GM21825 (cell line): Measurements from ENCODE around the gene CUL7.
A peak's percentile ranks its signal among the peaks of the same experiment; 100 is the strongest.
"Not testable (repeated sequence)": the region's sequence is repeated elsewhere in the genome, so short reads cannot be mapped to it uniquely, and the experiment has no call there.

Experiments
- ATAC-seq: cut with Tn5 transposase; IDR thresholded peaks from one replicate; pipeline ENCODE4 v1.9.1; 2021; ENCODE audit warnings: mild to moderate bottlenecking, moderate library complexity; ENCODE audit not compliant: unreplicated experiment

The CUL7 gene

GRCh38 chr6:43053545-43054205 lies at the start of gene CUL7:
Gene CUL7, minus strand, starts transcription at chr6:43053851. Its CDS starts 1,063 bp downstream, at chr6:43052788.
- peak; percentile 77 for ATAC-seq

GRCh38 chr6:43101497-43101896 lies 47.8 kb upstream of the CUL7 start:
- no peak for ATAC-seq

DNA sequence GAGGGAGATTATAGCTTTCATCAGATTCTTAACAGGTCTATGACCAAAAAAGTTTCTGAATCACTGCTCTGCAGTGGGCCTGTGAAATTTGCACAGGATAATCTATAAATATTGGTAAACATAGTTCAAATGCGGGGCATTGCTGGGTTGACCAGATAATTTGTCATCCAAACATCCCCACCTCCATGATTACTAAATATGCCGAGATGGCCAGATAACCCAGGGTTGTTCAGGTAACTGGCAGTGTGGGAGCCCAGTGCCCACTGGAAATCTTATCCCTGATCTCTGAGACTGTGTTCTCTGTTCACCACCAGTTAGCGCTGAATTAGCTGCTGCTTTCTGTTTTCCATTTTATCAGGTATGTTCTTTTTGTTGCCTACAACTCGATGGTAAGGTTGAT lies 43.9 kb upstream of the CUL7 start:
- ATAC-seq: no peak

GRCh38 chr6:43097098-43097489 lies 43.4 kb upstream of the CUL7 start:
- no peak for ATAC-seq

DNA sequence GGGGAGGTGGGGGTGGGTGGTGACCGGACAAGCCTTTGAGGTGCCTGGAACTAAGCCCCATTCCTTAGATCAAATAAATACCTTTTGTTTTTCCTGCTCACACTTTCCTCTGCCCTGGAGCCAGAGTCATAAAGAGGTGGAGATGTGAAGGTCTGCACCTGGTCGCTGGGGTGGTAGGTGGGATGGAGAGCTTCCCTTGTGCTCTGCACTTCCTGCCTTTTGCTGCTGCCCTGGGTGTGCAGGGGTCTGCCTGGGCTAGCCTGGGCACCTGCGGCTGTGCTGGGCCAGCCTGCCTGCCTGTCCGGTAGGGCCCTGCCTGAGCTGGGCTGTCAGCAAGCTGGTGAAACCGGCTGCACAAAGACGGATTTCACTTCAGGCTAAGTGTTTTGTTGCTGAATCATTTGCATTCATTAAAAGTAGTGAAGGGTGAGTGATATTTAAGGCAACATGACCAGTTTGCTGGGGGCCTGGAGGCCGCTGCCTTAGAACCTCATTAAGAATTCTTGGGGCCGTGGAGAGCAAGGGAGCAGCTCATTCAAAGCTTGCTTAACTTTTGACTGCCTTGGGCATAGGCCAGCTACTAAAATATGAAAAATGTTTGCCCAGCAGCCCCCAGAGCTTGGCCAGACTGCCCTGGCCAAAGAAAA lies 42.9 kb upstream of the CUL7 start:
- no peak for ATAC-seq

DNA sequence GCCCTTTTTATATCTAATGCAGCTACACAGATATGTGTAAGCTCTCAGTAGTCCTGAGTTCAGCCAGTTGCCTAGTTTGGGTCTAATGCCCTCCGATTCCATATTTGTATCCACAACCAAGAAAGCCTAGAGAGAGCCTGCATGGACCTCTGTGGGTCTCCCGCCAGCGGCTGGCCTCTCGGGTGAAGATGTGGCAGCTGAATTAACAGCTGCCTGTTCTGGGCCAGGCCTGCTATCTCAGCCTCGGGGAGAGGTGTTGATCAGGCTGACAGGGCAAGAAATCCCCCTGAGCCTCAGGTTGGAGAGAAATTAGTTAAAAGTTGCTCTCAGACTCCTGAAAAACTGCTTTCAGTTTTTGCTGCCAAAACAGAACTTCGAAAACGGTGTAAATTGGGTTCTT lies 42.3 kb upstream of the CUL7 start:
- no peak for ATAC-seq

- ATAC-seq: no peak
Measured at GRCh38 chr6:43093436-43094289, 40.0 kb upstream of the CUL7 start.

DNA sequence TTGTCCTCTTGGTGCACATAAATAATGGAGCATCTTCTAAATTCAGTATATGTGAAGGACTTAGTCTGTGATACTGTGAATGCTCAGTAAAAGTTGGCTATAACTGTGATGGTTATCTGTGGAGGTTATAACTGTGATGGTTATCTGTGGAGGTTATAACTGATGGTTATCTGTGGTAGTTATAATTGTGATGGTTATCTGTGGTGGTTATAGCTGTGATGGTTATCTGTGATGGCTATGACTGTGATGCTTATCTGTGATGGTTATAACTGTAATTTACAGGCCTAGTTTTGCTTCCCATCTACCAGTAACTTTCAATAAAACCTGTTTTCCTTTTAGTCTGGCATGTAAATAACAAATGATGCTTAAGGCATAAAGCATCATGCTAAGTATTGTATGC lies 39.0 kb upstream of the CUL7 start:
- ATAC-seq: no peak

- no peak for ATAC-seq
Measured at GRCh38 chr6:43091436-43091991, 37.9 kb upstream of the CUL7 start.

- ATAC-seq: no peak
Measured at GRCh38 chr6:43091020-43091419, 37.4 kb upstream of the CUL7 start.

DNA sequence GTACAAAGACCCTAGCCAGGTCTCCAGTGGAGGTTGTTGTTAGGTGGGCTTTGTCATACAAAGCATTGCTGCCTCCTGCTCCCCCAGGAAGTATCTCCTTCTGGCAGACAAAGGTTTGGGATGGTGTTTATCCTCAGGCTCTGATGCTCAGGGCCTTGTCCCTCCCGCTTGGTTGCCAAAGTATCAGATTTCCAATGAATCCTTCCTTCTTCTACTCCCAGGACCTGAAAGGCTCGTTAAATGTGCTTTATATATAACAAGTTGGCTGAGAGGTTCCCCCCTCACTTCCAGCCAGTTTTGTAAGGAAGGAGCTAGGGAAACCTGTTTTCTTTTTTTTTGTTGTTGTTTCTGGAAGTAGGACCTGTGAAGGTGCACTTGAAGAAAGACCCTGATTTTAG lies 36.9 kb upstream of the CUL7 start:
- ATAC-seq: no peak

- ATAC-seq: no peak
Measured at GRCh38 chr6:43089874-43090558, 36.4 kb upstream of the CUL7 start.

DNA sequence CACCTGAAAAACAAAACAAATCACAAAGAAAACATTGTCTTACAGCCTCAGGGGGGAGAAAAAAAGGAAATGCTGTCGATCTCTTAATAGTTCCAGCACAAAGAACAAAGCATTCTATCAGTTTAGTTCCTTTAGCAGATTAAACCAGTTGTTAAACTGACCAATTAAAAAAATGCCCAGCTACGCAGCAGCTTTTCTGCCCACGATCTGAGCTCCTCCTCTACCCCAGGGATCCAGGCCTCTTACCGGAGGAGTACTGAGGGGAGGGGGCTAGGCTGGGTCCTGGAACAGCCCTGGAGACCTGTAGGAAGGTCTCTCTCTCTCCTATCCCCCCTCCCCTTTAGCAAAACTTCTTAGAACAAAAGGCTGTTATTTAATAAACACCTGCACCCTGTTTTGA lies 35.8 kb upstream of the CUL7 start:
- no peak for ATAC-seq

DNA sequence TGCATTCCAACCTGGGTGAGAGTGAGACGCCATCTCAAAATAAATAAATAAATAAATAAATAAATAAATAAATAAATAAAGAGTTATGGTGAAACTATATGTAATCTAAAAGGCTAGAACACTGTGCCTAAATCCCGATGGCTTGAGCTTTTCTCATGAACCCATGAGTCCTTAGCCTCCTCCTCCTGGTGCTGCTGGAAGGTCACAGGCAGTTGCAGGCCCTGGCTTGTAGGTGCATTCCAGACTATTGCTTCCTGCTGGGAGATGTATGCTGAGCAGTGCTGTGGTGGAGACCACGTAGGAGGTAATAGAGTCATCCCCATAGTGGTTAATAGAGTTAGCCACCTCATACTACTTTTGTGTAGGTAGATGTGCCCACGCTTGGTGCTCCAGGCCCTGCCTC lies 35.0 kb upstream of the CUL7 start:
- no peak for ATAC-seq

- ATAC-seq: no peak
Measured at GRCh38 chr6:43086022-43086658, 32.5 kb upstream of the CUL7 start.

DNA sequence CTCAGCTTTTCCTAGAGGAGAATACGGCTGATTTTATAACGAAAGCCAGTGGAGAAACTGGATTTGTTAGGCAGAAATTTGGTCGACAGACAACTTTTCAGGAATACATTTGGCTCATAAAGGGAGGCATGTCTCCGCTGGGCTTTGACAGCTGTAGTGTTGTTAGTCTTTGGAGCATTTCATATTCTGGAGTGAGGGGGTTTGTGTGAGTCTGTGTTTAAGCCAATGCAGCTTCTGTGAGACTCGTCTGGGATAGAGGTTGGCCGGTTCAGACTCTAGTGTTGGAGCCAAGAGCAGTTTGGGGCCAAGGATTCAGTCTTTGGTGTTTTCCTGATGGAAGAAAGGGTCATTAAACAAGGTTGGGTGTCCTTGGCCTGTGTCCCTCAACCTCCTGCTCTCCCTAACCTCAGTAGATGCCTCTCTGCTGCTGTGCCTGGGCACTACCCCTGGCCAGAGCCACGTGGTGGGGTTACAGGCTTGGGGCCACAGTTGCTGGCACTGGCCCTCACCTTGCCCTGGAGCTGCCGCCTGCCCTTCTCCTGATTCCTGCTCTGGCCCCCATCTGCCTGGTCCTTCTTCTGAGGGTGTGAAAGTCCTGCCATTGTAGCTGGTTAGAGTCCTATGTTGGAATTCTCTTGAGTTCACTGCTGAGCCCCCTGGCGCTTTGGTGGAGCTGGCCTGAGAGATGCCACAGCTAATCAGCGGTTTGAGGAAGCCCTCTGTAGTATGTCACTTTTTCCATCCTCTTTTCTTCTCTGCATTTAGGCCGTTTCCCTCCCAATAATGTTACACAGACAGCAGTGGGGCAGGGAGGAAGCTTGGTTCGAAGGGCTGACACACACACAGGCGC lies 29.4 kb upstream of the CUL7 start:
- ATAC-seq: no peak

- not testable (repeated sequence) for ATAC-seq
Measured at GRCh38 chr6:43081922-43082321, 28.3 kb upstream of the CUL7 start.

- ATAC-seq: no peak
Measured at GRCh38 chr6:43081043-43081442, 27.4 kb upstream of the CUL7 start.

DNA sequence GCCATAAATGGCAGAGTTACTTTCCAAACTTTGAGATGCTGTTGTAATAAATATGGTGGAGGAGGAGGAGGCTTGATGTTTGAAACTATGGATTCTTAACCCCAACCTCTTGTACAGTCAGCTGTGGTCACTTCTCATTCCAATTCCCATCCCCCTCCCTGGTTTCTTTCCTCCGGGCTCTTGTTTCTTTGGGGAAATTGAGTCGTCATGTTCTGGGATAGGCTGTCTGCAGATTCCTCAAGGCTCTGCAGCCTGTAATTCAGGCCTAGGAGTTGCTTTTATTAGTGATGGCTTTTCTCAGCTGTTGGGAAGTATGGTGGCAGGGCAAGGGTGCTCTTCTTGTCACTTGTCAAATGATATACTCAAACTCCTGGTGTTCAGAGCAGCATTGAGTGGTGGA lies 25.0 kb upstream of the CUL7 start:
- ATAC-seq: no peak
